ENCODE data around the gene SSNA1. TPM values are rescaled to one million over a fixed set of nuclear protein-coding genes. Genes with fewer than 3 reads are reported as not detected.

SSNA1 gene
- total RNA-seq, 1 donor, result 58.7 TPM

GRCh38 chr9:137221506-137222111 lies 33.1 kb downstream of the SSNA1 start:
- DNase-seq (ENCODE audit: low read depth), result no peak
- no peak for TF ChIP-seq CTCF (IDR thresholded peaks at IDR 0.05; ENCODE audit: insufficient read depth, low read depth, low read length)
- peak overlapping the region; percentile 41 for H3K4me3 ChIP-seq (ENCODE audit: low read depth, low read length)

- peak within 1 kb of the TSS; percentile 54 for H3K4me3 ChIP-seq (ENCODE audit: low read depth, low read length)
- TF ChIP-seq CTCF (IDR thresholded peaks at IDR 0.05; ENCODE audit: insufficient read depth, low read depth, low read length), result no peak
- DNase-seq (ENCODE audit: low read depth), result no peak
Observed at GRCh38 chr9:137222190-137223077, 34.0 kb downstream of the SSNA1 start, which contains the start of gene RNF208. RNF208 (minus strand) TSS chr9:137222240; CDS start chr9:137221212, 1,028 bp downstream.

GRCh38 chr9:137223078-137223970 lies 34.8 kb downstream of the SSNA1 start:
- TF ChIP-seq CTCF (IDR thresholded peaks at IDR 0.05; ENCODE audit: insufficient read depth, low read depth, low read length), result no peak
- H3K4me3 ChIP-seq (ENCODE audit: low read depth, low read length), result peak overlapping the region; percentile 88
- DNase-seq (ENCODE audit: low read depth), result peak; percentile 98

GRCh38 chr9:137224830-137225694 lies 36.6 kb downstream of the SSNA1 start, which contains the start of gene CYSRT1:
CYSRT1 (plus strand) TSS chr9:137225174; CDS start chr9:137225622, 448 bp downstream.
- peak within 1 kb of the TSS; percentile 88 for H3K4me3 ChIP-seq (ENCODE audit: low read depth, low read length)
- no peak for DNase-seq (ENCODE audit: low read depth)
- TF ChIP-seq CTCF (IDR thresholded peaks at IDR 0.05; ENCODE audit: insufficient read depth, low read depth, low read length), result no peak

GRCh38 chr9:137225699-137226331 lies 37.3 kb downstream of the SSNA1 start:
- TF ChIP-seq CTCF (IDR thresholded peaks at IDR 0.05; ENCODE audit: insufficient read depth, low read depth, low read length), result no peak
- no peak for DNase-seq (ENCODE audit: low read depth)
- no peak overlapping the region for H3K4me3 ChIP-seq (ENCODE audit: low read depth, low read length)
